HG02571 (cell line): ENCODE measurements around the gene METTL1.
A peak's percentile ranks its signal among the peaks of the same experiment; 100 is the strongest.
"Not testable (repeated sequence)": the region's sequence is repeated elsewhere in the genome, so short reads cannot be mapped to it uniquely, and the experiment has no call there.

ENCODE experiments used
- ATAC-seq: cut with Tn5 transposase; IDR thresholded peaks from one replicate; pipeline ENCODE4 v1.9.1; 2021; ENCODE audit warnings: mild to moderate bottlenecking, moderate library complexity; ENCODE audit not compliant: unreplicated experiment

Gene METTL1

DNA sequence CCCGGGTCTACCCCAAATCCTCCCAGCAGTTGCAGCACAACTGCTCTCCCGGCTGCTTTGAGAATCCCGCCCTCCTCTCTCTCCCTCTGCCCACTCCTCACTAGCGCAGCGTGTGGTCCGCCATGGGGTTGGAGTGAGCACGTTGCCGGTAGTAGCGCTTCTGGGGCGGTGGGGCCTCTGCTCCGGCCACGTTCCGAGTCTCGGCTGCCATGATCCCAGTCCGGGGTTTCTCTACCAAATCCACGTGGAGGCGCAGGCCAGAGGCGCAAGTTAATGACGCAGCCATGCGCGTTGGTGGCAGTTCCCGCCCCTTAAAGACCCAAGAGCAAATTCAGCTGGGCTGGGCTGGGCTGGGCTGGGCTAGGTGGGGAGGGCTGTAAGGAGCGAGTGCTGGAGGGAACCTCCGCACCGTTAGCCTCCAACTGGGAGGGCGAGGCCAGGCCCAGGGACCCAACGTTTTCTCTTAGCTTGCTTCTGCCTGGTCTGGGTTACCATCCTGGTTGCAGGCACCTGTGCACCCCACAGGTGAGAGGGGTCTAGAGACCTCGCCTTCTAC lies at the start of gene METTL1:
Gene METTL1 (minus strand): TSS at position 233 of the 556 bp plus-strand sequence. CDS start 22 bp downstream, at position 211.
- ATAC-seq, result peak; percentile 79

- ATAC-seq, result not testable (repeated sequence)
Measured at GRCh38 chr12:57821015-57821414, 49.1 kb upstream of the METTL1 start.

- ATAC-seq, result not testable (repeated sequence)
Measured at GRCh38 chr12:57820119-57820518, 48.2 kb upstream of the METTL1 start.

DNA sequence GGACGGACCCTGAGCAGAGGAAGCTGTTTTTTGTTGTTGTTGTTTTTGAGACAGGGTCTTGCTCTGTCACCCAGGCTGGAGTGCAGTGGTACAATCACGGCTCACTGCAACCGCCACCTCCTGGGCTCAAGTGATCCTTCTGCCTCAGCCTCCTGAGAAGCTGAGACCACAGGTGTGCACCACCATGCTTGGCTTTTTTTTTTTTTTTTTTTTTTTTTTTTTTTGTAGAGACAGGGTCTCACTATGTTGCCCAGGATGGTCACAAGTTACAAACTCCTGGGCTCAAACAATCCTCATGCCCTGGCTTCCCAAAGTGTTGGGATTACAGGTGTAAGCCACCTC lies 46.1 kb upstream of the METTL1 start:
- not testable (repeated sequence) for ATAC-seq

- no peak for ATAC-seq
Measured at GRCh38 chr12:57817261-57817989, 45.5 kb upstream of the METTL1 start.

DNA sequence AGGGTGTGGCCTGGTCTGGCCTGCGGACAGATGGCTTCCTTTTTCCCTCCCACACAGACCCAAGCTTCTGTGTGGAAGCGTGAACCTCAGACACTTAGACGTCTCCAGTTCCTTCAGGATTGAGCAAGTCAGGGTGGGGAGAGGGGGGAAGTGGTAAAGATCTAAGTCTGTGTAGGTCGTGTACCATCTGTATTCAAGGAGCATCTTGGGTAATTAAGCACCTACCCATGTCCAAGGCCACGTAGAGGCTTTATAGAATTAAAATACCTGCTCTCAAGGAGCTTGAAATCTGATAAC lies 44.9 kb upstream of the METTL1 start:
- ATAC-seq, result no peak

DNA sequence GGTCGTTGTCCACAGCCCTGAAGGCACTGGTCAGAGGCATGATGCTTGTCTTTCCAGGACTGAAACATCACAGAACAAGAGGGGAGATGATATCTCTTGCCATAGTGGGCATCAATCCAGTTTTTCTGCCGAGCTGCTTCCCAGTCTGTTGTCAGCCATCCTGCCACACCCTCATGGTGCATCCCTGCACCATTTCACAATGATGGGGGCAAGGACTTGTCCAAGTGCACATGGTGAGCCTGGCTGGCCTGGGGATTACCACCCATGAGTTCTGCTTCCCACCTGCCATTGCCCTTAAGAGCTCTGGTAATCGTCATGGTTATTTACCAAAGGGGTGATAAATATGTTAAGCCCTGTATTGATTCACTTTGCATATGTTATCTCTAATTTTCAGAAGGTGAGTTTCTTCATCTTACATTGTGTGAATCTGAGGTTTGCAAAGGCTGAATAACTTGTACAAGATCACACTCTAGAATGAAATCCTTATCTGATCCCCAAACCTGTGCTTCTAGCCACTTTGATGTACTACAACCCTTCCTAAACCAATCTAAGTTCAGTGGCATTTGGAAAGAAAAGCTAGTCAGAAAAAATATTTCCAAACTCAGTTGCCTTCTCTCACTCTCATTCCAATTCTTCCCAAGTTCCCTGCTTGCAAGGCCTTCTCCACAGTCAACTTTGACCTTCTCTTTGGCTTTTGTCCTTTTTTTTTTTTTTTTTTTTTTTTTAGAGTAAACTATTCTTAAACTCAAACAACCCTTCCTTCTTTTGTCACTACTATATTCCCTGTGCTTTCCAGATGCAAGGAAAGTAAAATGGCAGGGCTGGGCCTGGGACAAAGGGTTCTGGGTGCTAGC lies 44.3 kb upstream of the METTL1 start:
- ATAC-seq, result no peak

- no peak for ATAC-seq
Measured at GRCh38 chr12:57815177-57816000, 43.5 kb upstream of the METTL1 start.

DNA sequence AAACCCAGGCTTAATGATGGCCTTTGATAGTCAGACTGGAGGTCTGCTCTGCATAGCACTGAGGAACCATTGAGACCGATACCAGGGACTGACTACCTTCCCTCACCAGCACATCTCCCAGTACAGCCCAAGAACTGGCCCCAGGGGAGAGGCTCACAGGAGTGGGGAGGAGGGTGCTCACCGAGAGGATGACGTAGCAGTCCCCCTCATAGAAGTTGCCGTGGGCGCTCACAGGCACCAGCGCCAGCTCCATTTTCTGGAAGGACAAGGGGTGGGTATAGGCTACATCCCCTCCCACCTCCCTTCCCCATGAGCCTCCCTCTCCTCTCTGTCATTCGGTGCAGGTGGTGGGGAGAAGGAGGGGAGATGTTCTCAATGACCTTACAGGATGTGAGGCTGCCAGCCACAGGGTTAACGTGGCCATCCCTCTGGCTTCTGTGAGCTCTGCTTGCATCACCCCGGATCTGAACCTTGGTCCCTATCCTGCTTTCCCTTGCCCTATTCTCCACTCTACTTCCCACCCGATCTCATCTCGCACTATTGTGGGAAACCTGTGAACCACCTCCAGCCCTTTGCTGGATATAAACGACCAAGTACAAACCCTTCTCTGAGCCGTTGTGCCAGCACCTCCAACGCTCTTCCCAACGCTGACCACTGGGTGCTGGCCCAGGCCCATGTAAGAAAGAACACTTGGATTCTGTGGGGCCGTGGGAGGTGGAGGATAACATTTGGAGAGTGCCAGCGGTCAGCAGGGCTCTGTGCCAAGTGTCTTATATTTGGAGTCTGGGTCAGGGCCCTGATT lies 42.3 kb upstream of the METTL1 start:
- no peak for ATAC-seq

DNA sequence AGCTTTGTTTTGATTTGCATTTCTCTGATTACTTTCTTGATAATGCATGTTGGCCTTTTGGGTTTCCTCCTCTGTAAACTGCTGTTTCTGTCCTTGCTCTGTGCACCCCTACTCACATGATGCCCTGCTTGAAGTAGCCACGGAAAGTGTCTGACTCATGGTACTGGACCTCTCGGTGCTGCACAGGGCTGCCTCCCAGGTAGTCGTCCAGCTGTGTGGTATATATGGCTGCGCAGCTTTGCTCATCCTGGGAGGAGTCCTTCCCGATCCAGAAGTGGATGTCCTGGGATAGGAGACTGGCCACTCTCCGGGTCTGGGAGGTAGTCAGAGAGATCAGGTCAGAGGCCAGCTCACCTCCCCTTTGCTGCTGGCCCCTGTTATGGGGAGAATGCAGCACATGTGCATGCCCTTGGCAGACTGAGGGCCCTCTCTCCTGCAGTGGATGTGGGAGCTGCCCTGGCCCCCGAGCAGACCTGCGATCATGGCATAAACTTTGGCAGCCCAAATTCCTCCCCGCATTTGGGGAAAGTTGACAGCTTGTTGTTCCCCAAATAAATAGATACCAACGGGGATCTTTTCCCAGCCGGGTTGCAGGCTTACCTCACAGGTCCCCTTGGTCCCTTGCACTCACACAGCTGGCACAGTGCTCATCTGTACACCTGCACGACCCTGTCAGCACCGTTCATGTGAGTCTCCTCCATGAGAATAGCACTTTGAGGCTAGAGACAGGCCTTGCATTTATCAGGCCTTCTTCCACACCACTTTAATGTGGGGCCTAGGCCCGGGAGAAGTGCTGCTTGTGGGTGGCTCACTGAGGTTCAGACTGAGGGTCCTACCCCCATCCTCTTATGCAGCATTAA lies 41.4 kb upstream of the METTL1 start:
- no peak for ATAC-seq

- no peak for ATAC-seq
Measured at GRCh38 chr12:57811028-57811755, 39.3 kb upstream of the METTL1 start.

DNA sequence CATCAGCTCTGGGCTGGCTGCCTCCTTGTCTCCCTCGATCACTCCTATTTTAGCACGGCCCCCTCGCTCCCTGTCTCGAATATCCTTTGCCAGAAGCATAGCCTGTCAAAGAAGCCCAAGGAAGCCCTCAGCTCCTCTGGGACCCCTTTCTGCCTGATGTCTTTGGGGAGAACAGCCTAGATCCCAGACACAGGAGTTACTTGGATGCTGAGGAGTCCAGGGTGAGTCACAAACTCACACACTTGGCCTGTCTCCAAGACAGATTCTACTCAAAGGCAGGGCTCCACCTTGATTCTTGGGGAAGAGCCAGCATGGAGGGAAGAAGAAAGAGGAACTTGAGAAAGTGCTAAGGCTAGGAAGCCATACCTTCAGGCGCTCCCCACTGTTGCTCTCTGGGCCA lies 38.5 kb upstream of the METTL1 start:
- no peak for ATAC-seq

GRCh38 chr12:57809425-57809824 lies 37.5 kb upstream of the METTL1 start:
- ATAC-seq, result no peak

DNA sequence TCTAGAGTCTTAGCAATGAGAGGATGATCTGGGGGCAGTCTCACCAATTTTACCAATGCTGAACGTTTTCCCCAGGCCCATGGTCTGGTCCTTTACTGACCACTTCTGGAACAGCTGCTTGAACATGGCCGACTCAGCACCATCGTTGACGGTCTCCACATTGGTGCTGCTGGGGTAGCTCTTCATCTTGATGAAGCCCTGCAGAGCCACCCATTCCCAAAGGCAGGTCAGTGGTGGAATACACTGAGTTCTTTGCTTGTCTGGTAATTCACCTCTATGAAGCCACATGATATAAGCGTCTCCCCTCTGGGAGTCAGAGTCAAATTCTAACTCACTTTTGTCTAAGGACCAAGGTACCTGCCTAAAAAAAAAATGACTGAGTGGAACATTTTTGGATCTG lies 36.4 kb upstream of the METTL1 start:
- ATAC-seq, result no peak

DNA sequence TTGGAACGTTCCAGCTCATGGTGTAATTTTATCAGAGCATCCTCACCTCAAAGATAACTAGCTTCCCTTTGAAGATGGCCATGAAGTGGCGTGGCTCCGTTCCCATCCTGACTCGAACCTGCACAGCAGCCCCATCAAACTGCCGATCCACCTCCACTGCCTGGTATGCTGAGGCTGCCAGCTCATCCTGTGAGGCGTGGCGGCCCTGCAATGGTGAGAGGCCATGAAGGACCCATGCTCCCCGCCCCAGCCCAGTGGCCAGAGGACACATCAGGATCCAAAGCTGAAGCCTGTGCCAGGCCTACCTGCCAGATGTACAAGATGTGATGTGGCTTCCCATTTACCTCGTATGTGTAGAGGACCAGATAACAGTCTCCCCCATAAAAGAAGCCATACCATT lies 35.4 kb upstream of the METTL1 start:
- ATAC-seq, result no peak

GRCh38 chr12:57806677-57807076 lies 34.8 kb upstream of the METTL1 start:
- no peak for ATAC-seq

GRCh38 chr12:57803319-57803893 lies 31.5 kb upstream of the METTL1 start:
- ATAC-seq, result no peak

DNA sequence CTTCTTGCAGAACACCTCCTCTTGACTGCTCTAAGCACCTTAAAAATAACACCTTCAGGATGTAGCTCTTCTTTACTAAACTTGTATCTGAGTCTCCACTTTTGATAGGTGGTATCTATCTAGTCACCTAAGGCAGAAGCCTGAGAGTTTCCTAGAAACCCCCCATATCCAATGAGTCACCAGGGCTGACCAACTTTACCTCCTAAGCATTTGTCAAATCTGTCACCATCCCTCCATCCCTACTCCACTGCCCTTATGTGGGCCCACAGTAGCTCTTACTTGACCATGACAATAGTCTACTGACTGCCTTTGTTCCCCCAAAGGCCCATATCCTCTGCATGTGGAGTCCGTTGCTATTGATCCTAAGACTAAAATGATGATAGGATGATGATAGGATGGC lies 30.7 kb upstream of the METTL1 start:
- no peak for ATAC-seq

DNA sequence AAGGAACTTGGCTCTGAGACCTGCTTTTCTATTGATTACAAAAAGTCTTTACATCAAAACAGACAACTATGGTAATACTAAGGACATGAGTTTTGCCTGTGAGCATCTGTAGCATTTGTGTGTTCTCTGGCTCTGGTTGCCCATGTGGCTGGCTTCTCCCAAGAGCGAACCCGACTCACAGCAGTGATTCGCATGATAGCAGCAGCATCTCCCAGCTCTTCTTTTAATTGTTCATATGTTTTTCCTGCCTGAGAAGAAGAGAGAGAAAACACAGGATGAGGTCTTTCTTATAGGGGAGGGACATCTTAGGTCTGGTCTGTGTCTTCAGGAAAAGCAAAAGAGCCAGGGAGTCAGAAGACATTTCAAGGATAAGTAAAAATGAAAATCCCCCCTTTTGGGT lies 29.1 kb upstream of the METTL1 start:
- no peak for ATAC-seq
